Measurements from ENCODE around the gene NWD2. TPM values are rescaled to one million over a fixed set of nuclear protein-coding genes. Genes with fewer than 3 reads are reported as not detected.

NWD2 gene
- total RNA-seq, 1 experiment from 2014 or later = not detected

DNA sequence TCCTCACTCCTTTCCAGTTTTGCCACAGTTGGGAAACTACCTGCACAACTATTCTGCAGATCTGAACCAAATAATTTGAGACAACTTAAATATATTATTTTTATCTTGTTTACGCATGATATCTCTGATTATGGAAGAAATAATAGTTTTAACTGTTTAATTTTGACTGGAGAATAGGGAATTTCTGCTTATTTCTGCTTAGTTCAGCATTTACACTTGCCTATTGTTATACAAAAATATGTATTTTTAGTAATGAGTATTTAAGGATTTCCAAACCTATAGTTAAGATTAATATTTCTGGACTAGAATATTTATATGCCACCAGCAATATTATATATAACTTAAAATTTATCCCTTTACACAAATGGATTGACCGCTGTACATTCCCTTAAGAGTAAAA, 125.5 kb downstream of the NWD2 start:
- H2BK120ac ChIP-seq (ENCODE audit: low read depth, low read length, poor library complexity, severe bottlenecking) = no peak overlapping the region
- H2BK12ac ChIP-seq (ENCODE audit: insufficient read length, low read depth, low read length) = no peak overlapping the region
- DNase-seq = no peak
- H3K14ac ChIP-seq (ENCODE audit: insufficient read depth, low read length) = no peak overlapping the region
- H2BK15ac ChIP-seq (ENCODE audit: low read depth, low read length) = no peak overlapping the region
- no peak overlapping the region for H3K27ac ChIP-seq (ENCODE audit: insufficient read length, low read depth, low read length)
- Mint-ChIP-seq H3K36me3 (ENCODE audit: insufficient read depth in 1 of 3, low read depth in 3 of 3) (no peaks in the 10 kb centered on the region), H3K4me1 (no peaks in the 10 kb centered on the region), H3K27me3 (ENCODE audit: low read depth) (no peaks in the 10 kb centered on the region), H3K4me3 (no peak overlapping the region), H3K27ac (no peak overlapping the region), H3K9me3 (no peaks in the 10 kb centered on the region)
- no peak overlapping the region for H3K56ac ChIP-seq (ENCODE audit: insufficient read length, low read depth, low read length)
- no peak overlapping the region for H4K5ac ChIP-seq (ENCODE audit: insufficient read length, low read depth, low read length)
- no peaks in the 10 kb centered on the region for H4K20me1 ChIP-seq (ENCODE audit: control insufficient read depth, insufficient read depth, insufficient read length)
- TF ChIP-seq CTCF (conservative IDR thresholded peaks at IDR 0.05) = no peak
- no peaks in the 10 kb centered on the region for H3K27me3 ChIP-seq (ENCODE audit: insufficient read depth, low read length)
- H2BK20ac ChIP-seq (ENCODE audit: low read depth, low read length, poor library complexity, severe bottlenecking) = no peak overlapping the region
- no peak overlapping the region for H3K4me2 ChIP-seq (ENCODE audit: insufficient read depth, insufficient read length, low read length)
- H3K4ac ChIP-seq (ENCODE audit: low read depth, low read length) = no peak overlapping the region
- H2BK5ac ChIP-seq (ENCODE audit: insufficient read length, low read length) = no peak overlapping the region
- no peak overlapping the region for H4K91ac ChIP-seq (ENCODE audit: insufficient read length, low read depth, low read length)
- no CpG with 5 or more reads among the region's 2 CpGs for WGBS (ENCODE audit: extremely low coverage, insufficient read length, low lambda C conversion rate)
- no peaks in the 10 kb centered on the region for H3K23me2 ChIP-seq (ENCODE audit: insufficient read length, low read depth, low read length, poor library complexity, severe bottlenecking)
- no peaks in the 10 kb centered on the region for H3K4me1 ChIP-seq (ENCODE audit: insufficient read depth, low read length)
- no peak overlapping the region for H3K18ac ChIP-seq (ENCODE audit: insufficient read length, low read depth, low read length)
- H2AK5ac ChIP-seq (ENCODE audit: insufficient read length, low read length) = no peak overlapping the region
- H3T11ph ChIP-seq (ENCODE audit: low read length) = no peak overlapping the region
- no peak overlapping the region for H3K23ac ChIP-seq (ENCODE audit: insufficient read length, low read depth, low read length)
- no peaks in the 10 kb centered on the region for H3K79me2 ChIP-seq (ENCODE audit: insufficient read depth, low read length)
- H3K79me1 ChIP-seq (ENCODE audit: insufficient read depth, low read depth, low read length, poor library complexity, severe bottlenecking) = no peaks in the 10 kb centered on the region
- H4K8ac ChIP-seq (replicated peaks; ENCODE audit: insufficient read length, low read depth, low read length) = no peak overlapping the region
- no peak overlapping the region for H2AFZ ChIP-seq (ENCODE audit: low read length)
- H3K9me3 ChIP-seq (ENCODE audit: control insufficient read depth, low read depth, low read length) = no peaks in the 10 kb centered on the region
- H3K9ac ChIP-seq (ENCODE audit: extremely low read depth, insufficient read length, low read length) = no peak overlapping the region

Measured in H9 (cell line).